GM21619 (cell line): ENCODE measurements around the gene TMED6.

Experiments used
- ATAC-seq: cut with Tn5 transposase; IDR thresholded peaks from one replicate; pipeline ENCODE4 v1.9.1; 2021; ENCODE audit not compliant: unreplicated experiment

TMED6 gene

DNA sequence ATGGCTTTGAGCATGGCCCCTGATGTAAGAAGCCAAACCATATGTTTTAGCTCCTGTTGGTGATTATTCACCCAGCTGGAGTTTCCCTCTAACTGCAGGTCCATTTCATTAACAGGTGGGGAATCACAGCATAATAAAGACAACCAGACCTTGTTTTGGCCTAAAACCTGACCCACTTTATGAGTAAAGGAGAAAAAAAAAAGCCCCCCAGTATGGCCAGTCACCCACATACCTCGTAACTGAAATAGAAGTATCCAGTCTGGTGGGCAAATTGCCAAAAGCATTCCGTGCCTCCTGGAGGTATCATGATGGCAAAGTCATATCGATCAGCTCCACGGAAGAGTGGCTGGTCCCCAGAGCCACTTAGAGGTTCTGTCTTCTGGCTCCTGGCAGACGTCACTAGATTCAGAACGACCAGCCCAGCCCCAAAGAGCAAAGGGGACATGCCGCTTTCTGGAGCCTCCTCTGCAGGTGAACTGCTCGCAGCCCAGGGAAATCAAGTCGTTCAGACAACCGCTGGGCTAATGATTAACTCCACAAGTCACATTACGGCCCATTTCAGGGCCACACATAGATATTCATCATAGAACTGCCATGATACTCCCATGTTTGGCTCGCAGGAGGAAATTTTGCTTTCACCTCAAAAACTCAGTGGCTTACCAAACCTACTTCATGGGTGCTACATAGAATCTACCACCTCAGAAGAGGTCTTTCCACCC, at the start of gene TMED6:
TMED6 (minus strand) TSS at position 478 of the 719 bp plus-strand sequence; CDS start at position 445, 33 bp downstream.
- ATAC-seq: no peak

DNA sequence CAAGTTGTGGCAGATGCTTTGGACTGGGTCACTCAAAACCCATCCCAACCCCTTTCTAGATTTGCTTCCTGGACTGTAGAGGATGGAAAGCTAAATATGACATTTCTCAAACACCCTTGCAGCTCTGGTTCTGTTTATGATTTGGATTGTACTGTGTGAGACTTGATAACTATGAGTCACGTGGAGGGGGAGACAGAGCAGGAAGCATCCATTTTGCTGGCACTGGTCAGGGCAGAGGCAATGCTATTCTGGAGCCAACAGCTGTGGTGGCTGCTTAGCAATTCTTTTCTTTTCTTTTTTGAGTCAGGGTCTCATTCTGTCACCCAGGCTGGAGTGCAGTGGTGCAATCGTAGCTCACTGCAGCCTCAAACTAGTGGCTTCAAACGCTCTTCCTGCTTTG, 47.8 kb upstream of the TMED6 start:
- no peak for ATAC-seq

DNA sequence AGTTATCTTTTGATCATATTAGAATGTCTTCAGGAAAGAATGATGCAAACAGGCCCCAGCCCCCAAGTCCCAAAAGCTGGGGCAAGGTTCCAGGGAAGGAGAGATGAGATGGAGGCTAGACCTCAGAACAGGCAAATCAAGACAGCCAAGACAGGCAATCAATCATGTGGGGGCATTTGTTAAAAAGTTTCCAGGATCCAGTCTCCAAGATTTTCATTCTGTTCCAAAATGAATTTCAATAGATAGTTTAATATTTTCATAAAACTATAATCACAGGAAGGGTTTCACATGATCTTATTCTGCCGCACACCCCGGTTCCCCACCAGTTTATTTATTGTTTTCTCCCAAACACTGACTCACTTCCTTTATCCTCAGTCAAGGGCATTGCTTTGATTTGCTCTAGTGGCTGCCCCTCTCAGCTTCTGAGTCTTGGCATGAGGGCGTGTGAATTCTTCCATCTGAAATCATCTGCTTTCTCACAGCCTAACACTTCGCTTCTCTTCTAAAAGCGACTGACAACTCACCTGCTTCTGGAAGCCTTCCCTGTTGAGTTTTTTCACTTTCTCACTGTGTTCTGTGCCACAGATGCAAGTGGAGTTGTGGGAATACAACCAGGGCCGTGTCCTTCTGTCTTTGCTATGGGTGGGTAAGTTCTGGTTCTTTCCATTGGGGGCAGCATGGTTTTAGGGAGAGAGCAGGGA, 46.4 kb upstream of the TMED6 start:
- no peak for ATAC-seq

DNA sequence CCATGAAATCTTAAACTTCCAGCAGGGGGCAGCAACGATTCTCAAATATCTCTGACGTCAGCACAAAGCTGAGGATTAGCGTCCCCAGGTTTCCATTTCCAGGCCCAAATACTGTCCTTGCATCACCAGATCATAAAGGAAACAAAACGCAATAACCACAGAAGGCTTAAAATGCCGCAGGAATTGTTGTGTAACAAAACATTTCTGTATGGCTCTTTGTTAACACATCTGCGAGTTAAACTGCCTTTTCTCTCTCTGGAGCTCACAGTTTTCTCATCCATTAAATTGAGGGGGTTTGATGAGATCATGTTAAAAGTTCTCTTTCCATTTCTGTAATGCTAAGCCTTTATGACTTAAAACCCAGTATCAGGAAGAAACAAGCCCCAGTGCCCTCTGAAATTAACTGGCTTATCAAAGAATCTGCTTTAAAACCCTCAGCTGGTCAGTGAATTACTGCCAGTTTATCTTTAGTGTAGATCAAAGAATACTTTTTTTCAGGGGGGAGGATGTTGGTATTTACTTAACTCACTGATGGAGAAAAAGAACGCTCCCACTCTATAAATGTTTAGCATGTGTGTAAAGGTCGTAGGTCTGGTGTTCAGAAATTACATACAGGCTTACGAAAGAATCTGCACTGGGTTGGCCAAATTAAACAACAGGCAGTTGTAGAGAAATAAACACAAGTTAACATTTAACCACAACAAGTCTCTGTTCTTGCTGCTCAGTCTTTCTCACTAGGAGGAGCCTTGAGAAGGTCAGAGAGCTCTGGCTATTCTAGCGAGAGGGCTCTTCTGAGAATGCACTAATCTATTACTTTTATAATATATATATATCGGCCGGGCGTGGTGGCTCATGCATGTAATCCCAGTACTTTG, 44.8 kb upstream of the TMED6 start:
- ATAC-seq: peak; percentile 56

DNA sequence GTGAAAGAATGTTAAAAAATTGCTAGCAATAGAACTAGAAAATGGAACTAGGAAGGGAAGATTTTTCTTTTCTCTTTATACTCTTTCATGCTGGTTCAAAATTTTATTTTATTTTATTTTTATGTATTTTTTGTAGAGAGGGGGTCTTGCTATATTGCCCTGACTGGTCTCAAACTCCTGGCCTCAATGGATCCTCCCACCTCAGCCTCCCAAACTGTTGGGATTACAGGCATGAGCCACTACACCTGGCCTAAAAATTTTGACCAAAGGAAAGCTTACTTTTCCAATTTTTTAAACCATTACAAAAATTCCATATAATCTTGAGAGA, 44.2 kb upstream of the TMED6 start:
- no peak for ATAC-seq

DNA sequence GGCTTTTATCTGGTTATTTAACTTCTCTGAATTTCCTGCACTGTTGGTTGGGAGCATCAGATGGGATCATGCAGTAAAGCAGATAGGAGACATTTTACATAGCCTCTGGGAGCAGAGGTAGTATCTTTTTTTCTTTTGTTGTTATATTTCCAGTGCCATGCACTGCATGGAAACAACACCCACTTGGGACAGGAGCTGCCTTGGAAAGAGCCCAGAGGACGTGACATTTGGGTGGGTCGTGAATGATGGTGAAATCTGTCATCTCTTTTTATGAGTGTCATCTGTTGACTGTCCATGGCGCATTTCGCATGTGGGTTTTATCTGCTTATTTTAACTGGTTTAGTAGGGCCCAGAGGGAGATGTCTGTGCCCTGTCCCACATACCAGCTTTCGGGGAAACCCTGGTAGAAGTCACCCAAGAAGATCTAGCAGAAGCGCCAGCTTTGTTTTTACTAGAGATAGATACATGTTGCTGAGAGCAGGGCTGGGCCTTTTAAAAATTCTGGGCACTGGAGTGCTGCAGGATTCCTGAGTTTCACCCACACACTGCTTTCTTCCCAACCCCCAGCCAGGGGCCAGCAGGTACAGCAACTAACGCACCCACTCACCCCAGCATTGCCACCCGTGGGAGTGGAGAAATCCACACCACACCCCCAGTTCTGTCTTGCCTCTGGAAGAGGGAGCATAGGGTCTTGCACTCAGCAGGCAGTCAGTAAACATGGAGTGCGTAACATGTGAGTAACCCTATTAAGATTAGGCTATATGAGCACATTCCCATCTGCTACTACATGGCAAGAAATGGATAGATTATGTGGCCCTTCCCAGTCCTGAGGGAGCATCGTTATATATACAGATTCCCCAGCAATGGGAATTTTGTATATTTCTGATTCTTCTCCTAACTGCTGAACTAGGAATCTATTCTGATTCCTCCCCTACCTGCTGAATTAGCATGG, 42.6 kb upstream of the TMED6 start:
- no peak for ATAC-seq

DNA sequence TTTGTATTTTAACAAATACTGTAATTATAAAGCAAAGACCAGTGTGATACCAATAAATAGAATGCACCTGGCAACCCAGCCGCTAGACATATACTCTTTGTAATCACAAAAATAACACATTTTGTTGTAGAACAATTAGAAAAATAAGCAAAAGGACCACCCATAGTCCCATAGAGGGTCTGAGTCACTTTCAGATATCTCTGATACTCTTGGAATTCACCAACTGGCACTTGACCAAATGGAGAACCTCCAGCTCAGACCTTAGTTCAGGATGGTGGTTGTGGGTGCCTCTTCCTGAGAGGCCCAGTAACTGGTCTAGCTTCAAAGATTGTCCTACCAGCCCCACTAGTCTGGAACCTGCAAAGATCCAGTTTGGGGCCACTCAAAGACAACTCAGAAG, 35.0 kb upstream of the TMED6 start:
- ATAC-seq: no peak

DNA sequence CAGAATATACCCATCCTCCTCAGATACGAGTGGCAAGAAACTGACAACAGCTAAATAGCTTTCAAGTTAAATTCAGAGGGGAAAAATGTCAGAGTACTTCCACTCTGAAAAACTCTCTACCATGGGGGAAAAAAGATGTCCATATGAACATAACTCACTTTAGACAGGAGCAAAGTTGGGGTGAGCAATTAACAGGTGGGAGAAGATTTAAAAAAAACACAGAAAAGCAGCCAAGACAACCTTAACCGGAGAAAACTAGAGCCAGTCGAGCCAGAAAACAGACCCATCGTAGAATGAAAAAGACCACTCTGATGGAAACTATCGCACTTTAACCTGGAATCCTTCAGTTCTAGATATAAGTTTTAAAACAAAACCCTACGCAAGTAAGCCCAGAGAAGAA, 33.4 kb upstream of the TMED6 start:
- no peak for ATAC-seq

DNA sequence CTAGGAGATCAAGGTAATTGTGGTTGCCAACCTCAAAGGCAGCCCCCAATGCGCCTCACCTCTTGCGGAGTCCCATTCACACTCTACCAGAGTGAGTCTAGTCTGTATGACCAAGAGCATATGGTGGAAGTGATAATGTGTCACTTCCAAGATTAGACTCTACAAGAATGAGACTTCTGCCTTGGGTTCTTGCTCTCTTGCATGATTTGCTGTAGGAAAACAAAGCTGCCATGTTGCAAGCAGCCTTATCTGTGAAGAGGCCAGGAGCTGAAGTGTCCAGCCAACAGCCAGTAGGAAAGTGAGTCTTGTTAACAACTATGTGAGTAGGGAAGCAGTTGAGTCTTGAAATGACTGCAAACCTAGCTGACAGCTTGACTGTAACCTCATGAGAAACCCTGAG, 30.8 kb upstream of the TMED6 start:
- no peak for ATAC-seq

DNA sequence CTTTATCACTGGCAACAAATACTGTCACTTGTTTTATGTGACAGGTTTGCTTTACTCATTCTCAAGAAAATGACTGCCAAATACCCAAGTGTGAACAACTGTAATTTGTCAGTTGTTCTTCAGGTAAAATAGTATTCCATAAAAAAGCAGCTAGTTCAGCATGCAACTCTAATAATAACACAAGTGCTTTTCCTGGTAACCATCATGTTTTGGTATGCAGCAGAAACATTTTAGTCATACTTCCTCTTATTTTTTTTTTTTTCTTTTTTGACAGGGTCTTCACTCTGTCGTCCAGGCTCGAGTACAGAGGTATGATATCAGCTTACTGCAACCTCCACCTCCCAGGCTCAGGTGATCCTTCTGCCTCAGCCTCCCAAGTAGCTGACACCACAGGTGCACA, 29.6 kb upstream of the TMED6 start:
- ATAC-seq: no peak

DNA sequence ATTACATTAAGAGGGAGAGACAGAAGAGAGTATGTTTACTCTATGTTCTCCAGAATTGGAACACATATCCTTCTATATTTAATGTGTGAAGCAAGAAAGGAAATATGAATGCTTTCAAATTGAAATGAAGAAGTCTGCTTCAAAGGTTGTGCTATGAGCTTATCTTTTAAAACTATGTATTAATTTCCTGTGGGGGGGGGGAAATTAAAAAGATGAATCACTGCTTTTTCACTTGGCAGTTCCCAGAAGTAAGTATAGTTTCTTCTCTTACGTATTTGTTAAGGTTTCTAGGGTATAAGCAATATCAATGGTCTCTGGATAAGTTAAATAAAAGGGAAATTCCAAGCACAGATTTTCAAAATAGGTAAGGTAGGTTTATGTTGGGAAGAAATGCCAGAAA, 27.2 kb upstream of the TMED6 start:
- ATAC-seq: no peak

DNA sequence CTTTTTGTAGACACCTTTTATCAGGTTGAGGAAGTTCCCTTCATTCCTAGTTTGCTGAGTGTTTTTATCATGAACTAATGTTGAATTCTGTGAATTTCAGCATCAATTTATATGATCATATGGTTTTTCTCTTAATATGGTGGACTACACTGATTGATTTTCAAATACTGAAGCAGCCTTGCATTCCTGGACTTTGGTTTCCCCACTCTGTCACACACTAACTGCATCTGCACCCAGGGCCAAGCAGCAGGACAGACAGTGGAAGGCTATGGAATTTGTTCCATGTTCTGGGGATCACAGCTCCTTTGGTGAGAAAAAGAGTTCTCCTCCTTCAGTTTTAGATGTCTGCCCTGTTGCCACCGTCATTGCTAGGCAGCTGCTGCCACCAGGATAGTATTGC, 26.4 kb upstream of the TMED6 start:
- ATAC-seq: no peak

DNA sequence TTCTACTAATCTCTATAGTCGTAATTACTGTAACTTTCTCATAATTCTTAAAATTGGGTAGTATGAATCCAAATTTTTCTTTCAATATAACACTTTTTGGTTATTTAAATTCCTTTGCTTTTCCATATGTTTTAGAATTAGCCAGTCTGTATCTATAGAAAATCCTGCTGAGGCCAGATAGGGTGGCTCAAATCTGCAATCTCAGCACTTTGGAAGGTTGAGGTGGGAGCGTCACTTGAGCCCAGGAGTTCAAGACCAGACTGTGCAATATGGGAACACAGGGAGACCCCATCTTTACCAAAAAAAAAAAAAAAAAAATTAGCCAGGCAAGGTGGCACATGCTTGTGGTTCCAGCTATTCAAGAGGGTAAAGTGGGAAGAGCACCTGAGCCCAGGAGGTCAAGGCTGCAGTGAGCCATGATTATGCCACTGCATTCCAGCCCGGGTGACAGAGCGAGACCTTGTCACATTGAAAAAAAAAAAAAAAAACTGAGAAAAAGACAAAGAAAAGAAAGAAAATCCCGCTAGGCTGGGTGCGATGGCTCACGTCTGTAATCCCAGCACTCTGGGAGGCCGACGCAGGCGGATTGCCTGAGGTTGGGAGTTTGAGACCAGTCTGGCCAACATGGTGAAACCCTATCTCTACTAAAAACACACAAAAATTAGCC, 24.9 kb upstream of the TMED6 start:
- no peak for ATAC-seq

DNA sequence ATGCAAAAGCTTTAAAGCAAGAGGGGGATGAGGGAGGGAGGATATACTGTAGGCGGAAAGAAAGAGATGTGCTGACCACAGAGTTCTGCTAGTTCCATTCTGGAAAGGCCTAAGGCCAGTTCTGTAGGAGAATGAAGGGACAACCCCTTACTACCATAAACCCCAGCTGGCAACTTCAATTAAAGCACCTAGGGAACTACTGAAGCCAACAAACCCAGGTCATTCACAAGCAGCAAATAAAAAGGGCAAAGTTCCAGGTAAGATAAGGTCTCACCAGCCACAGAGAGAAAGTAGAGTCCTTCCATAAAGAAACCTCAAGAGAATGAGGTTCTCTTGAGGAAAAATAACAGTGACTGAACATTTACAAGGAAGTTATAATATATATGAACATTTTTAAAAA, 21.4 kb upstream of the TMED6 start:
- no peak for ATAC-seq

DNA sequence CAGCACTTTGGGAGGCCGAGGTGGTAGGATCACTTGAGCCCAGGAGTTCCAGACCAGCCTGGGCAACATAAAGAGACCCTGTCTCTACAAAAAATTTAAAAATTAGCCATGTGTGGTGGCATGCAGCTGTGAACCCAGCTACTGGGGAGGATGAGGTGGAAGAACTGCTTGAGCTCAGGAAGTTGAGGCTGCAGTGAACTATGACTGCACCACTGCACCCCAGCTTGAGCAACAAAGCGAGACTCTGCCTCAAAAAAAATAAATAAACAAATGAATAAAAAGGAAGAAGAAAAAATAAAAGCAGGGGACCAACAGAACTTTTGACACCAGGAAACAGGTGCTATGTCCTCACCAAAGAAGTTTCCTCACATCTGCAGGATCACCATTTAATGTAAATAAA, 20.0 kb upstream of the TMED6 start:
- ATAC-seq: no peak

DNA sequence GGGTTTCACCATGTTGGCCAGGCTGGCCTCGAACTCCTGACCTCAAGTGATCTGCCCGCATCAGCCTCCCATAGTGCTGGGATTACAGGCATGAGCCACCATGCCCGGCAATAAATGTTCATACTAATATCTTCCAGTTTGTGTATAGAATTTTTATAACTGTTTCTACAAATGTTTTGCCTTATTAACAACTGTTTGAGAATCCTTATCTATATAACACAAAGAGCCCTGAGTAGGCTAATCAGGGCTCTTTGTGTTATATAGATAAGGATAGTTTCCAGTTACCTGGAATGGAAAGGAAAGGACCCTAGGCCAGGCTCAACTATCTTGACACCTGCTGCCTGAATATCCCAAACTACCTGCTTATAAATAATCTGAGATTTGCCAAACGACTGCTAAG, 17.3 kb upstream of the TMED6 start:
- no peak for ATAC-seq

DNA sequence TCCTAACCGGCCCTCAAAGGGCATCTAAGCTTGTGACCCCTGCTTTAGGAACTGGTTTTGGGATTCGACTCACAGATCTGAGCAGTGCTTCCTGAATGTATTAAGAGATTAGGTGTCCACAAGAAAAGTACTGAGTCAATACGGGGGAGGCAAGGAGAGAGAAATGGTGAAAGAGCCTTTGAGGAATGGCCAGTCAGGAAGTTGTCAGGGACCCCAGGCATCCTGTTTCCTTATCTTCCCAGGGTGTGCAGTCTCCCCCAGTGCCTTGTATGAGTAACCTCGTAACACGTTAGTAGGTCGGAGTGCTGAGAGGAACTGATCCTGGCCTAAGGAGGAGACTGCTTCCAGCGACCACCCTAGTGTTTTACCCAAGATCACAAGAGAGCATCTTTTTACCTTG, 16.4 kb upstream of the TMED6 start:
- no peak for ATAC-seq

DNA sequence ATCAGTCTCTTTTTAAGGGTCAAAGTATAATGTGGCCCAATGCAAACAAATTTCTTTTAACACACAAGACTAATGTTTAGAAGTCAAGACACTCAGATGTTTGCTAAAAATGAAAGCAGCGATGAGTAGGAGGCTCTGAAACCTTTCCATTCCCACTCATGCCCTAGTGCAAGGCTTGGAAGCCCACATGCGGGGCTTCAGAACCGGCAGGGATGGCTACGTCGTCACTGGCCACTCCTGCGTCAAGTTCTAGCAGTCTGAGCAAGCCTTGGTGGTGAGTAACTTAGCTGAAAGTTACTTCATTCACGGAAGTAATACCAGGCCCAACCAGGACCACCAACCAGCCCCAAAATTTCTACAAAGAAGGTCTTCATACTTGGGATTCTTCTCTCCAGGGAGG, 14.8 kb upstream of the TMED6 start:
- no peak for ATAC-seq

DNA sequence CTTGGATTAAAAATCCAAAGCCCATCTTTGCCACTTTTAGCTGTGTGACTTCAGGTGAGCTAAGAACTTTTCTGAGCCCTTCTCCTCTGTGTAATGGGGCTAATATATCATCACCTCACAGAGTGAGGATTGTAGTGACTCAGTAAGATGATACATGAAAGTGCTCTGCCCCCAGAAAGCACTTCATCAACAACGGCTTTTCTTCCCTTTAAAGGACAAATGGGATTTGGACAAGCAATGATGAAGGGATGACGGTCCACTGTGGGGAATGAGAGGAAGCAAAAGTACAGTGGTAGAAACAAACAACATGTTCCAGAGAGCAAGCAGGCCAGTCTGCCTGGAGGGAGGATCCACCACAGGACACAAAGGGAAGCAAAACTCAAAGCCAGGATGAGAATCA, 14.3 kb upstream of the TMED6 start:
- no peak for ATAC-seq

DNA sequence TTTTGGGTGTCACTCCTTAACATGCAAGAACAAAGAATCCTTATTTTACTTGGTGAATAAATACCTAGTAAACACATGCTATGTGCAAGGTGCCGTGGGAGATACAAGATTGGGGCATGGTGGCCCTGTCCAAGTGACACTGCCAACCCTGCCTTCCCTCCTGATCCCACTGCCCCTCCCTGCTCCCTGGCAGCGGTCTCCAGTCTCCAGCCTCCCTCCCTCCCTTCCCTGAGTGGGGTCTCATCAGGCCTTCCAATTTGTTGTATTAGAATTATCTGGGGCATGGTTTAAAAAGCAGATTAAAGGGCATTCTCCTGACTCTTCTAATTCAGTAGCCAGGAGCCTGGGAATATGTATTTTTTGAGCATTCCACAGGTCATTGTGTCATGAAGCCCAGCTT, 12.5 kb upstream of the TMED6 start:
- no peak for ATAC-seq
